M059J (cell line): Measurements from ENCODE around the gene GCG. TPM values are rescaled to one million over a fixed set of nuclear protein-coding genes. Genes with fewer than 3 reads are reported as not detected.

Source experiments
- DNase-seq: peaks from one replicate; pipeline ENCODE4 v3.0.0-alpha.2; 2012; ENCODE audit warnings: low read depth
- total RNA-seq: library from RNA; depleted of rRNA; stranded (reverse); fragments of >200 nt; shearing (Covaris generic); gene quantifications from 2 replicates; pipeline ENCODE4 v1.2.3, GENCODE V29; 2014; rRNA removed

Gene GCG
- total RNA-seq, 1 experiment from 2014 or later = not detected

GRCh38 chr2:162103443-162104009 lies 48.5 kb downstream of the GCG start:
- DNase-seq = no peak

- no peak for DNase-seq
Measured at GRCh38 chr2:162100579-162100978, 51.5 kb downstream of the GCG start.

- no peak for DNase-seq
Measured at GRCh38 chr2:162099836-162100235, 52.2 kb downstream of the GCG start.

Other genes with a start within 250 kb of the GCG start
- 13.5 and 17.5 TPM in 2 replicates for gene DPP4, start 78.0 kb downstream of the GCG start, total RNA-seq
- gene FAP, start 91.2 kb upstream of the GCG start, total RNA-seq = 22.8 and 31.9 TPM in 2 replicates
- gene IFIH1, start 166.4 kb upstream of the GCG start, total RNA-seq = 70.9 and 90.2 TPM in 2 replicates
- gene GCA, start 191.9 kb upstream of the GCG start, total RNA-seq = 31.4 and 51.7 TPM in 2 replicates